Caco-2 (cell line): ENCODE results near the gene ZFPL1. TPM values are rescaled to one million over a fixed set of nuclear protein-coding genes. Genes with fewer than 3 reads are reported as not detected.

Experiments used
- BruUV-seq: library from RNA; stranded (reverse); fragments of 400-500 nt; replicated peaks from 2 replicates; lab custom pipeline; 2021; lab: Mats Ljungman, UMichigan
- CTCF ChIA-PET: fragments of 300-600 bp; sonication (Branson Sonifier 250); formaldehyde crosslinking; loops from one replicate; lab custom pipeline; 2022; ENCODE audit warnings: antibody characterized with exemption; lab: Charles Lee
- POLR2A ChIA-PET: fragments of 300-600 bp; sonication (Branson Sonifier 250); formaldehyde crosslinking; loops from one replicate; lab custom pipeline; 2022; ENCODE audit warnings: antibody characterized with exemption; lab: Charles Lee
- DNase-seq, 2 experiments: peaks; one replicate each; pipeline versions ENCODE4 v3.0.0 to v3.0.0-alpha.2; 2020 to 2022
- H3K27me3 ChIP-seq: replicated peaks from 2 replicates; pipeline ENCODE4 v1.6.0; 2011; ENCODE audit warnings: low read length; ENCODE audit not compliant: control insufficient read depth, insufficient read depth
- H3K36me3 ChIP-seq: 2 replicates; pipeline ENCODE4 v1.5.1; 2011; ENCODE audit warnings: low read length; ENCODE audit not compliant: control insufficient read depth, insufficient read depth
- H3K4me1 ChIP-seq: fragments of 250-450 bp; sonication (Bioruptor Pico); 2 replicates; pipeline ENCODE4 v1.5.1; 2020; ENCODE audit warnings: mild to moderate bottlenecking
- H3K4me3 ChIP-seq: 2 replicates; pipeline ENCODE4 v1.5.1; 2011; ENCODE audit warnings: low read depth, mild to moderate bottlenecking, control low read depth, low read length
- H3K9me3 ChIP-seq: fragments of 250-450 bp; sonication (Bioruptor Pico); 2 replicates; pipeline ENCODE4 v1.5.1; 2020; ENCODE audit warnings: mild to moderate bottlenecking, moderate library complexity
- H3K27ac Mint-ChIP-seq: one replicate; pipeline ENCODE4 v1.8.0; 2022; ENCODE audit warnings: mixed read lengths; ENCODE audit not compliant: unreplicated experiment
- H3K27me3 Mint-ChIP-seq: one replicate; pipeline ENCODE4 v1.8.0; 2022; ENCODE audit warnings: mixed read lengths; ENCODE audit not compliant: insufficient read depth, unreplicated experiment
- H3K36me3 Mint-ChIP-seq: one replicate; pipeline ENCODE4 v1.8.0; 2022; ENCODE audit warnings: mild to moderate bottlenecking, mixed read lengths; ENCODE audit not compliant: insufficient read depth, unreplicated experiment
- H3K4me1 Mint-ChIP-seq: one replicate; pipeline ENCODE4 v1.8.0; 2022; ENCODE audit warnings: low read depth, mixed read lengths; ENCODE audit not compliant: unreplicated experiment
- H3K4me3 Mint-ChIP-seq: one replicate; pipeline ENCODE4 v1.8.0; 2022; ENCODE audit warnings: mild to moderate bottlenecking, moderate library complexity, mixed read lengths; ENCODE audit not compliant: unreplicated experiment
- H3K9me3 Mint-ChIP-seq: one replicate; pipeline ENCODE4 v1.8.0; 2022; ENCODE audit warnings: mixed read lengths; ENCODE audit not compliant: unreplicated experiment
- intact Hi-C: fragments of 100-400 bp; cut with micrococcal nuclease; formaldehyde crosslinking; loops from one replicate; pipeline ENCODE4 v1.10.0; 2022; ENCODE audit not compliant: unreplicated experiment
- total RNA-seq: library from RNA; stranded (reverse); gene quantifications from 2 replicates; pipeline ENCODE4 v1.2.3, GENCODE V29; 2022
- TF ChIP-seq, protein P1 (sequence below), 2 experiments: fragments of 200-600 bp in 1 of 2; IDR thresholded peaks; 1 replicate in 1 of 2; 2 replicates in 1 of 2; pipeline versions ENCODE4 v1.5.1 to v1.8.0; 2011 to 2022; ENCODE audit warnings: antibody characterized with exemption in 1 of 2, control low read depth in 1 of 2, inconsistent platforms in 1 of 2, low read depth in 1 of 2, low read length in 1 of 2, mild to moderate bottlenecking in 1 of 2, moderate library complexity in 1 of 2; ENCODE audit not compliant: insufficient read depth in 1 of 2, severe bottlenecking in 1 of 2, unreplicated experiment in 1 of 2

ZFPL1 gene
- total RNA-seq, 1 experiment from 2014 or later = 46.0 TPM

- no peaks in the 10 kb centered on the region for H3K27me3 Mint-ChIP-seq
- H3K4me1 Mint-ChIP-seq = no peaks in the 10 kb centered on the region
- DNase-seq = no peak
- no peaks in the 10 kb centered on the region for H3K9me3 ChIP-seq
- H3K4me3 Mint-ChIP-seq = no peak overlapping the region
- no peak overlapping the region for H3K27ac Mint-ChIP-seq
- H3K9me3 Mint-ChIP-seq = no peaks in the 10 kb centered on the region
- ChIA-PET CTCF (no interaction called here), POLR2A (no interaction called here)
- no peaks in the 10 kb centered on the region for H3K4me1 ChIP-seq
- BruUV-seq = no TSS peak
- peaks cover 12% of the 10 kb centered on the region for H3K36me3 Mint-ChIP-seq
- intact Hi-C loops = no loop called here
- no peak overlapping the region for H3K4me3 ChIP-seq
- TF ChIP-seq, protein P1, sequence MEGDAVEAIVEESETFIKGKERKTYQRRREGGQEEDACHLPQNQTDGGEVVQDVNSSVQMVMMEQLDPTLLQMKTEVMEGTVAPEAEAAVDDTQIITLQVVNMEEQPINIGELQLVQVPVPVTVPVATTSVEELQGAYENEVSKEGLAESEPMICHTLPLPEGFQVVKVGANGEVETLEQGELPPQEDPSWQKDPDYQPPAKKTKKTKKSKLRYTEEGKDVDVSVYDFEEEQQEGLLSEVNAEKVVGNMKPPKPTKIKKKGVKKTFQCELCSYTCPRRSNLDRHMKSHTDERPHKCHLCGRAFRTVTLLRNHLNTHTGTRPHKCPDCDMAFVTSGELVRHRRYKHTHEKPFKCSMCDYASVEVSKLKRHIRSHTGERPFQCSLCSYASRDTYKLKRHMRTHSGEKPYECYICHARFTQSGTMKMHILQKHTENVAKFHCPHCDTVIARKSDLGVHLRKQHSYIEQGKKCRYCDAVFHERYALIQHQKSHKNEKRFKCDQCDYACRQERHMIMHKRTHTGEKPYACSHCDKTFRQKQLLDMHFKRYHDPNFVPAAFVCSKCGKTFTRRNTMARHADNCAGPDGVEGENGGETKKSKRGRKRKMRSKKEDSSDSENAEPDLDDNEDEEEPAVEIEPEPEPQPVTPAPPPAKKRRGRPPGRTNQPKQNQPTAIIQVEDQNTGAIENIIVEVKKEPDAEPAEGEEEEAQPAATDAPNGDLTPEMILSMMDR (IDR thresholded peaks at IDR 0.05; ENCODE audit: insufficient read depth in 1 of 2, low read depth in 1 of 2, low read length in 1 of 2, severe bottlenecking in 1 of 2, unreplicated experiment in 1 of 2) = no peak
- no peaks in the 10 kb centered on the region for H3K27me3 ChIP-seq
- H3K36me3 ChIP-seq = no peaks in the 10 kb centered on the region
These were observed 47.1 kb upstream of the ZFPL1 start for GRCh38 chr11:65036931-65037330.

DNA sequence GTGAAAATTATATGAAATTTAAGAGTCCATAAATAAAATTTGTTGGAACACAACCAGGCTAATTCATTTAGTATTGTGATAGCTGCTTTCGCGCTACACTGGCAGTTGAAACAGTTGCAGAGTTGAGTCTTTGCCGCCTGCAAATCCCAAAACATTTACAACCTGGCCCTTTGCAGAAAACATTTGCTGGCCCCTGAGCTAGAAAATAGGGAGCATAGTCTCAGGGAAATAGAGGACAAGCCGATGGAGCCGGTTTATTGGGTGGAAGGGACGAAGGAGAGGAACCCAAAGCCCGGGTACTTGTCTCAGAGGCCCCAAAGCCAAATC, 43.5 kb upstream of the ZFPL1 start:
- Mint-ChIP-seq H3K27ac (peak overlapping the region; percentile 83), H3K4me3 (peak overlapping the region; percentile 89), H3K27me3 (no peaks in the 10 kb centered on the region), H3K9me3 (no peaks in the 10 kb centered on the region), H3K4me1 (no peaks in the 10 kb centered on the region), H3K36me3 (peaks cover 24% of the 10 kb centered on the region)
- no peaks in the 10 kb centered on the region for H3K9me3 ChIP-seq
- CTCF ChIA-PET = interaction anchor here (0.6 to 1.8 kb wide), 9 partner anchors 12 to 279 kb away, joined by 3 to 9 read pairs (median 4); partner anchors contain the start of genes ARL2, CAPN1, CDC42BPG and SNX15
- H3K36me3 ChIP-seq = peaks cover 5% of the 10 kb centered on the region
- TF ChIP-seq, protein P1 (IDR thresholded peaks at IDR 0.05; ENCODE audit: insufficient read depth in 1 of 2, low read depth in 1 of 2, low read length in 1 of 2, severe bottlenecking in 1 of 2, unreplicated experiment in 1 of 2) = no peak
- POLR2A ChIA-PET = interaction anchor here (0.6 to 1.4 kb wide), 2 partner anchors 22 to 723 kb away, joined by 3 to 4 read pairs; partner anchors contain the start of genes PRDX5 and TRMT112
- no peak for DNase-seq
- H3K27me3 ChIP-seq = no peaks in the 10 kb centered on the region
- TSS peak; percentile 38 for BruUV-seq
- peak overlapping the region; percentile 89 for H3K4me3 ChIP-seq
- H3K4me1 ChIP-seq = peaks cover 11% of the 10 kb centered on the region; the same call in 1 of the 2 replicates
- intact Hi-C loops = loop anchor here (1.0 to 5.0 kb wide), 3 partner anchors 13 to 37 kb away; partner anchors contain the start of gene SNX15

DNA sequence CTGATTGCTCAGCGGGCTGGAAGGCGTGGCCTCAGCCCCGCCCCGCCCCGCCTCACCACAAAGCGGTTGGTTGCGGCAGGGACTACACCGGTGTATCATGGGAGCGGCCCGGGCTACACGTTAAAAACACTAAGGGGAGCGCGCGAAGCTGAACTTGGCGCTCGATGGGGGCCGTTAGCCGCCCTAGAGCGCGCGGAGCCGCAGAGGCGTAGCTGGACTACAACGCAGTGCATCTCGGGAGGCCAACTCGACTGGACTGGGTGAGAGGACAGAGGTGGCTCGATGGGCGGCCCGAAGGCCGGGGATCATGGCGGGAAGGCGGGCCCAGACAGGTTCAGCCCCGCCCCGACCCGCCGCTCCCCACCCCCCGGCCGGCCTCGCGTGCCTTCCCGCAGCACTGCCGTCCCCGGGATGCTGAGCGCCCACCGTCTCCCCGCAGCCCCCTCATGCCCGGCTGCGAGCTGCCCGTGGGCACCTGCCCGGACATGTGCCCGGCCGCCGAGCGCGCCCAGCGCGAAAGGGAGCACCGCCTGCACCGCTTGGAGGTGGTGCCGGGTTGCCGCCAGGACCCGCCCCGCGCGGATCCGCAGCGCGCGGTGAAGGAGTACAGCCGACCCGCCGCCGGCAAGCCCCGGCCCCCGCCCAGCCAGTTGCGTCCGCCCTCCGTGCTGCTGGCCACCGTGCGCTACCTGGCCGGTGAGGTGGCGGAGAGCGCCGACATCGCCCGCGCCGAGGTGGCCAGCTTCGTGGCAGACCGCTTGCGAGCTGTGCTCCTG, 43.0 kb upstream of the ZFPL1 start, which contains the start of gene SAC3D1:
Gene SAC3D1, plus strand, starts transcription at position 364 of the 776 bp plus-strand sequence. Its CDS starts 83 bp downstream, at position 447.
- intact Hi-C loops = loop anchor here (1.0 to 5.0 kb wide), 3 partner anchors 14 to 36 kb away; partner anchors contain the start of gene SNX15
- H3K27me3 Mint-ChIP-seq = no peaks in the 10 kb centered on the region
- H3K27me3 ChIP-seq = no peaks in the 10 kb centered on the region
- H3K27ac Mint-ChIP-seq = peak within 1 kb of the TSS; percentile 83
- no peaks in the 10 kb centered on the region for H3K9me3 Mint-ChIP-seq
- no TSS peak for BruUV-seq
- peak within 1 kb of the TSS; percentile 89 for H3K4me3 Mint-ChIP-seq
- TF ChIP-seq, protein P1 (IDR thresholded peaks at IDR 0.05; ENCODE audit: insufficient read depth in 1 of 2, low read depth in 1 of 2, low read length in 1 of 2, severe bottlenecking in 1 of 2, unreplicated experiment in 1 of 2) = no peak
- no peaks in the 10 kb centered on the region for H3K4me1 Mint-ChIP-seq
- POLR2A ChIA-PET = interaction anchor here (0.5 to 1.4 kb wide), 3 partner anchors 22 to 735 kb away, joined by 3 to 4 read pairs (median 4); partner anchors contain the start of genes ESRRA, PRDX5 and TRMT112
- H3K36me3 Mint-ChIP-seq = peaks cover 24% of the 10 kb centered on the region
- peaks cover 11% of the 10 kb centered on the region; the same call in 1 of the 2 replicates for H3K4me1 ChIP-seq
- no peaks in the 10 kb centered on the region for H3K9me3 ChIP-seq
- DNase-seq = peak; percentile 97 to 98
- CTCF ChIA-PET = interaction anchor here (0.6 to 1.8 kb wide), 12 partner anchors 13 to 375 kb away, joined by 3 to 9 read pairs (median 4); partner anchors contain the start of genes ARL2, CAPN1, CDC42BPG and SNX15
- H3K36me3 ChIP-seq = peaks cover 7% of the 10 kb centered on the region
- H3K4me3 ChIP-seq = peak within 1 kb of the TSS; percentile 89
